Activated CD4-positive, CD25-positive, alpha-beta regulatory T cell (primary cell): ENCODE data around the gene RELB.
A peak's percentile ranks its signal among the peaks of the same experiment; 100 is the strongest.

Experiments
- DNase-seq, 4 experiments: peaks; one replicate each; lab custom pipeline; 2025; lab: John Stamatoyannopoulos, UW

Gene RELB

GRCh38 chr19:45021971-45022370 is 20.7 kb downstream of the RELB start:
- no peak for DNase-seq

- no peak for DNase-seq
Observed at GRCh38 chr19:45023048-45023447, 21.8 kb downstream of the RELB start.

DNA sequence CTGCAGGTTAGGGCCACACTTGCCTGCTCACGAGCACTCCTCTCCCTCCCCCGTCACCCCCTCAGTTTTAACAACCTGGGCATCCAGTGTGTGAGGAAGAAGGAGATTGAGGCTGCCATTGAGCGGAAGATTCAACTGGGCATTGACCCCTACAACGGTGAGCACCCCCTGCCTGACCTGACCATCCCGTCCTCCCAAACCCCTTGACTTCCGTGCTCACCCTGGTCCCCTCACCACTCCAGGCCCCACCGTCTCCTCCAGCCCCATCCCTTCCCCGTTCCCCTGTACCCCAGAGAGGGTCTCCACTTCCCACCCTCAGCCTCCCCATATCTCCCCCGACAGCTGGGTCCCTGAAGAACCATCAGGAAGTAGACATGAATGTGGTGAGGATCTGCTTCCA is 24.0 kb downstream of the RELB start:
- DNase-seq = no peak

- DNase-seq = no peak
Observed at GRCh38 chr19:45027371-45027770, 26.1 kb downstream of the RELB start.

DNA sequence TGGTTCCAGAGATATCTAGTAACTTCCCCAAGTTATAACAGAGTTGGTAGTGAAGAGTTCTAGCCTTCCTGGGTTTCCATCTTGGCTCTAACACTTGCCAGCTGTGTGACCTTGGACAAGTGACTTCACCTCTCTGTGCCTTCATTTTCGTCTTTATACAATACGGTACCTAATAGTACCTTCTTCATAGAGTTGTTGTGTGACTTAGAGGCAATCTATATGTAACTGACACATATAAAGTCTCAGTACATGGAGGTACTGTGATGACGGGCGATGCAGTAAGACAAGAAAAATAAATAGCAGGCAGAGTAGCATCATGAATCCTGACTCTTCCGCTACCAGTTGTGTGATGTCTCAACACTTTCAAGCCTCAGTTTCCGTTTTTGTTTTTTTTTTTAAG is 29.6 kb downstream of the RELB start:
- DNase-seq = no peak

DNA sequence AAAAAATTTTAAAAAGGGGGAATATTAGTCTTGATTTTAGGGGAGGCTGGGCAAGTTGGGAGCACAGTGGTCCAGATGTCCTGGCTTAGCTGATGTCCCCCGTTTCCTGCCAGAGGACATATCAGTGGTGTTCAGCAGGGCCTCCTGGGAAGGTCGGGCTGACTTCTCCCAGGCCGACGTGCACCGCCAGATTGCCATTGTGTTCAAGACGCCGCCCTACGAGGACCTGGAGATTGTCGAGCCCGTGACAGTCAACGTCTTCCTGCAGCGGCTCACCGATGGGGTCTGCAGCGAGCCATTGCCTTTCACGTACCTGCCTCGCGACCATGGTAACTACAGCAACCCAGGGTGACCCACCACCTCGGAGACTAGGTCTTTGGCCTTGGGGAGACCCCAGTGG is 31.2 kb downstream of the RELB start:
- no peak for DNase-seq

GRCh38 chr19:45035755-45036154 is 34.5 kb downstream of the RELB start:
- DNase-seq = no peak

DNA sequence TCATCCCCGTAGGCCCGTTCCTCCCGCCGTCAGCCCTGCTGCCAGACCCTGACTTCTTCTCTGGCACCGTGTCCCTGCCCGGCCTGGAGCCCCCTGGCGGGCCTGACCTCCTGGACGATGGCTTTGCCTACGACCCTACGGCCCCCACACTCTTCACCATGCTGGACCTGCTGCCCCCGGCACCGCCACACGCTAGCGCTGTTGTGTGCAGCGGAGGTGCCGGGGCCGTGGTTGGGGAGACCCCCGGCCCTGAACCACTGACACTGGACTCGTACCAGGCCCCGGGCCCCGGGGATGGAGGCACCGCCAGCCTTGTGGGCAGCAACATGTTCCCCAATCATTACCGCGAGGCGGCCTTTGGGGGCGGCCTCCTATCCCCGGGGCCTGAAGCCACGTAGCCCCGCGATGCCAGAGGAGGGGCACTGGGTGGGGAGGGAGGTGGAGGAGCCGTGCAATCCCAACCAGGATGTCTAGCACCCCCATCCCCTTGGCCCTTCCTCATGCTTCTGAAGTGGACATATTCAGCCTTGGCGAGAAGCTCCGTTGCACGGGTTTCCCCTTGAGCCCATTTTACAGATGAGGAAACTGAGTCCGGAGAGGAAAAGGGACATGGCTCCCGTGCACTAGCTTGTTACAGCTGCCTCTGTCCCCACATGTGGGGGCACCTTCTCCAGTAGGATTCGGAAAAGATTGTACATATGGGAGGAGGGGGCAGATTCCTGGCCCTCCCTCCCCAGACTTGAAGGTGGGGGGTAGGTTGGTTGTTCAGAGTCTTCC is 36.3 kb downstream of the RELB start:
- DNase-seq = no peak

GRCh38 chr19:45038931-45039893 is 37.9 kb downstream of the RELB start, which contains the start of gene CLASRP:
TSS of gene CLASRP (plus strand) at chr19:45039045. CDS start at chr19:45040213, 1,168 bp downstream.
- peak; percentile 75 to 84 (median 82) for DNase-seq

DNA sequence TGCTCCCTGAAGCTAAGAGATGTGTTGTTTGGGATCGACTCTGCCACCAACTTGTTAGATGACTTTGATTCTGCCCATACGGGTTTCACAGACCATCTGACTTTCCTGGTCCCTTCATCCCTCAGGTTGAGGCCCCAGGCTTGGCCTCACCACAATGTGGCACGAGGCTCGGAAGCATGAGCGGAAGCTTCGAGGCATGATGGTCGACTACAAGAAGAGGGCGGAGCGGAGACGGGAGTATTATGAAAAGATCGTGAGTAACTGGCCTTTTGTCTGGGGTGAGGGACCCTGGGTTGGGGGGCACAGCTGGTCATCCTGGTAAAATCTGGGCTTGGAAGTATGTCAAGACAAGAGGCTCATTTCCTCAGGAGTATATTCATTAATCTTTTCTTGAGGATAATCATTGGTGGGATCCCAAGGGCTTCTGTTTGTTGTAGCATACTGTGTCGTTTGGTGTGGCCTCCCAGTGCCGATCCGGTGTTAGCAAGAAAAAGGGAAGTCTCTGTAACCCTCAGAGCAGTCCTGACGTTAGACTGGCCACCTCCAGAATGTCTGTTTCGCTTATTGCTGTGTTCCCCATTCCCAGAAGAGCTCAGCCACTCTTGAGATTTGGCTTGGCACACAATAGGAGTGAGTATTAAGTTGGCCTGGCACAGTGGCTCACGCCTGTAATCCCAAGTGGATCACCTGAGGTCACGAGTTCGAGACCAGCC is 39.0 kb downstream of the RELB start:
- DNase-seq = no peak

GRCh38 chr19:45041125-45041524 is 39.9 kb downstream of the RELB start:
- DNase-seq = no peak

- no peak for DNase-seq
Observed at GRCh38 chr19:45045671-45046353, 44.5 kb downstream of the RELB start.

GRCh38 chr19:45046355-45046754 is 45.1 kb downstream of the RELB start:
- DNase-seq = no peak

DNA sequence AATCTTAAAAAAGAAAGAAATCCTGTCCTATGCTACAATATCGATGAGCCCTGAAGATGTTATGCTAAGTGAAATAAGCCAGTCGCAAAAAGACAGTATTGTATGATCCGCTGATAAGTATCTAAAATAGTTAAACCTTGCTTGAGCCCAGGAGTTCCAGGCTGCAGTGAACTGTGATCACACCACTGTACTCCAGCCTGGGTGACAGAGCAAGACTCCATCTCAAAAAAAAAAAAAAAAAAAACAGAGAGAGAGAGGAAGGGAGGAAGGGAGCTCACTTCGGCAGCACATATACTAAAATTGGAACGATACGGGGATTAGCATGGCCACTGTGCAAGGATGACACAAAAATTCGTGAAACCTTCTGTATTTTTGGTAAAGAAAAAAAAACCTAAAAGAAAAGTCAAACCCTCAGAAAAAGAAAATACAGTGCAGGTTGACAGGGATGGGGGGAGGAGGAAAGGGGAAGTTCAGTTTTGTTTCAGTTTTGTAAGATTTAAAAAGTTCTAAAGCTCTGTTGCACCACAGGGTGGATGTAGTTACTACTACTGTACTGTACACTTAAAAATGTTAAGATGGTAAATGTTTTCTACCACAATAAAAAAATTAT is 46.0 kb downstream of the RELB start:
- no peak for DNase-seq

- no peak for DNase-seq
Observed at GRCh38 chr19:45049073-45049736, 47.9 kb downstream of the RELB start.

GRCh38 chr19:45050036-45050435 is 48.8 kb downstream of the RELB start:
- no peak for DNase-seq

DNA sequence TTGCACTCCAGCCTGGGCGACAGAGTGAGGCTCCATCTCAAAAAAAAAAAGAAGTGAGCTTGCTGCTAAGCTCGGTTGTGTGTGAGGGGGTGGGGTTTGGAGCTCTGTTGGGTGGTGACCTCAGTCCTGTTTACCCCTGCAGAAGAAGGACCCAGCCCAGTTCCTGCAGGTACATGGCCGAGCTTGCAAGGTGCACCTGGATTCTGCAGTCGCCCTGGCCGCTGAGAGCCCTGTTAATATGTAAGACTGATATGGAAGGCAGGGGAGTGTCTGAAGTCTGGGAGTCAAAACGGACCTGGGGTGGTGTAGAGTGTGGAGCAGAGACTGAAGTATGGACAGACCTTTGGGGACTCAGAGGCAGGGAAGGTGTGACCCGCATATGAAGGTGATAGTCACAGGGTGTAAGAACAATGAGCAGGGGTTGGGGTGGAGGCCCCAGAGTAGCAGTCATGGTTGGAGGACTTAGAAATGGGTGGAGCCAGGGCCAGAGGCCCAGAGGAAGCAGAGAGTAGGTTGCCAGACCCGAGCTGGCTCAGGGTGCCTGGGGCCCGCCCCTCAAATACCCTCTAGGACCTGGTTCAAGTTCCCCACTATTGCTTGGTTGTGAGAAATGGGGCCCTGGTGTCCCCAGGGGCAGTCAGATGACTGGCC is 50.8 kb downstream of the RELB start:
- DNase-seq = no peak

- DNase-seq = no peak
Observed at GRCh38 chr19:45056831-45057230, 55.6 kb downstream of the RELB start.

DNA sequence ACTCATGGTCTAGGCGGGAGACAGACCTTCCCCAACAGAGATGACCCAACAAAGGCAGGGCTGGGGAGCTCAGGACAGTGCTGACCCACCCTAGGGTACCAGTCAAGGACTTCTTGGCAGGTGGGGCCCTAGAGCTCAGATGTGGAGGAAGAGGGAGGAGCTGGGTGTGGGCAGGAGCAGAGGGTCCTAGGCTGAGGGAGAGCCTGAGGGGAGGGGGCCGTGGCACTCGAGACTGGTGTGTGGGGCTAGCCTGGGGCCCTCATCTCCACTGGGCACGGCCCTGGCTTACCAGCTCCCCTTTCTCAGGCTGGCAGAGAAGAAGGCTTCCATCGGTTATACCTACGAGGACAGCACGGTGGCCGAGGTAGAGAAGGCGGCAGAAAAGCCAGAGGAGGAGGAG is 56.2 kb downstream of the RELB start:
- no peak for DNase-seq

GRCh38 chr19:45058622-45059159 is 57.4 kb downstream of the RELB start:
- no peak for DNase-seq
